Mesenchymal stem cell (in vitro differentiated cells and primary cell): ENCODE results near the gene SNRPE.

ENCODE experiments used
- DNase-seq: peaks from one replicate; pipeline ENCODE4 v3.0.0-alpha.2; 2013
- H2AFZ ChIP-seq: one replicate; pipeline ENCODE4 v1.6.1; 2013; ENCODE audit warnings: low read depth, mild to moderate bottlenecking, control low read depth, inconsistent platforms, low read length, moderate library complexity
- H2AK5ac ChIP-seq: 2 replicates; pipeline ENCODE4 v1.6.1; 2013; ENCODE audit warnings: low read length, moderate library complexity, mild to moderate bottlenecking, inconsistent platforms; ENCODE audit not compliant: severe bottlenecking
- H2BK120ac ChIP-seq: one replicate; pipeline ENCODE4 v1.6.1; 2013; ENCODE audit warnings: low read depth, mild to moderate bottlenecking, inconsistent platforms, low read length, moderate library complexity
- H2BK12ac ChIP-seq, 2 experiments: one replicate each; pipeline ENCODE4 v1.6.1; 2013; ENCODE audit warnings: inconsistent platforms in 2 of 2, low read length in 2 of 2, mild to moderate bottlenecking in 2 of 2, moderate library complexity in 2 of 2, control low read depth in 1 of 2
- H2BK15ac ChIP-seq: one replicate; pipeline ENCODE4 v1.6.1; 2013; ENCODE audit warnings: mild to moderate bottlenecking, low read depth, inconsistent platforms; ENCODE audit not compliant: poor library complexity, severe bottlenecking
- H2BK5ac ChIP-seq: 2 replicates; pipeline ENCODE4 v1.6.1; 2013; ENCODE audit warnings: low read depth, mild to moderate bottlenecking, low read length, control low read depth, inconsistent platforms; ENCODE audit not compliant: poor library complexity, severe bottlenecking
- H3K14ac ChIP-seq, 2 experiments: one replicate each; pipeline ENCODE4 v1.6.1; 2013; ENCODE audit warnings: inconsistent platforms in 2 of 2, low read length in 2 of 2, control low read depth in 1 of 2, mild to moderate bottlenecking in 1 of 2, moderate library complexity in 1 of 2
- H3K18ac ChIP-seq, 2 experiments: one replicate each; pipeline ENCODE4 v1.6.1; 2013; ENCODE audit warnings: inconsistent platforms in 2 of 2, low read length in 2 of 2, control low read depth in 1 of 2, low read depth in 1 of 2, mild to moderate bottlenecking in 1 of 2
- H3K23ac ChIP-seq, 2 experiments: one replicate each; pipeline ENCODE4 v1.6.1; 2013; ENCODE audit warnings: inconsistent platforms in 2 of 2, low read length in 2 of 2, mild to moderate bottlenecking in 2 of 2, moderate library complexity in 2 of 2, control low read depth in 1 of 2
- H3K27ac ChIP-seq: 2 replicates; pipeline ENCODE4 v1.5.1; 2013; ENCODE audit warnings: mild to moderate bottlenecking, moderate library complexity, low read length, control low read depth, inconsistent platforms; ENCODE audit not compliant: poor library complexity, severe bottlenecking
- H3K27me3 ChIP-seq, 2 experiments: 2 replicates each; pipeline versions ENCODE4 v1.6.1 to v1.7.0; 2013; ENCODE audit warnings: low read length in 2 of 2, mild to moderate bottlenecking in 2 of 2, moderate library complexity in 2 of 2, control low read depth in 1 of 2, inconsistent platforms in 1 of 2; ENCODE audit not compliant: control insufficient read depth in 1 of 2, insufficient read depth in 1 of 2
- H3K36me3 ChIP-seq, 2 experiments: 2 replicates each; pipeline versions ENCODE4 v1.6.1 to v1.7.0; 2013; ENCODE audit warnings: low read length in 2 of 2, control low read depth in 1 of 2, inconsistent platforms in 1 of 2, low read depth in 1 of 2, mild to moderate bottlenecking in 1 of 2; ENCODE audit not compliant: insufficient read depth in 2 of 2, control insufficient read depth in 1 of 2
- H3K4ac ChIP-seq, 2 experiments: one replicate each; pipeline ENCODE4 v1.6.1; 2013; ENCODE audit warnings: inconsistent platforms in 2 of 2, low read length in 2 of 2, mild to moderate bottlenecking in 2 of 2, moderate library complexity in 2 of 2, control low read depth in 1 of 2, low read depth in 1 of 2
- H3K4me1 ChIP-seq: 2 replicates; pipeline ENCODE4 v1.6.1; 2013; ENCODE audit warnings: low read depth, low read length, control low read depth; ENCODE audit not compliant: control insufficient read depth, insufficient read depth
- H3K4me2 ChIP-seq: 2 replicates; pipeline ENCODE4 v1.6.1; 2013; ENCODE audit warnings: low read length, mild to moderate bottlenecking, inconsistent platforms; ENCODE audit not compliant: poor library complexity, severe bottlenecking
- H3K4me3 ChIP-seq, 2 experiments: 2 replicates each; pipeline versions ENCODE4 v1.5.1 to v1.7.0; 2013; ENCODE audit warnings: low read length in 2 of 2, mild to moderate bottlenecking in 2 of 2, control low read depth in 1 of 2, low read depth in 1 of 2; ENCODE audit not compliant: insufficient read depth in 1 of 2
- H3K79me1 ChIP-seq: replicated peaks from 2 replicates; pipeline ENCODE4 v1.6.1; 2013; ENCODE audit warnings: mild to moderate bottlenecking, control low read depth, low read length, inconsistent platforms; ENCODE audit not compliant: poor library complexity, severe bottlenecking
- H3K9ac ChIP-seq: 2 replicates; pipeline ENCODE4 v1.7.0; 2013; ENCODE audit warnings: mild to moderate bottlenecking, low read length, moderate library complexity
- H3K9me3 ChIP-seq: 2 replicates; pipeline ENCODE4 v1.7.0; 2013; ENCODE audit warnings: mild to moderate bottlenecking, low read length; ENCODE audit not compliant: control insufficient read depth
- H4K8ac ChIP-seq: one replicate; pipeline ENCODE4 v1.6.1; 2013; ENCODE audit warnings: inconsistent platforms, mild to moderate bottlenecking, low read length, moderate library complexity
- H4K91ac ChIP-seq: one replicate; pipeline ENCODE4 v1.6.1; 2013; ENCODE audit warnings: mild to moderate bottlenecking, low read length, inconsistent platforms
- WGBS: methylation state at CpG from one replicate; pipeline ENCODE4 v1.1.7; 2013; ENCODE audit warnings: mixed read lengths; 5-methylcytosine and 5-hydroxymethylcytosine counted together

SNRPE gene

GRCh38 chr1:203901581-203901980, 40.2 kb downstream of the SNRPE start:
- no peak for DNase-seq
- Histone ChIP-seq H2BK120ac (no peak overlapping the region), H4K8ac (no peak overlapping the region), H3K9me3 (no peaks in the 10 kb centered on the region), H3K4me1 (peaks cover 1% of the 10 kb centered on the region), H2AK5ac (no peak overlapping the region), H2AFZ (no peak overlapping the region), H3K79me1 (no peaks in the 10 kb centered on the region), H3K36me3 (no peaks in the 10 kb centered on the region), H3K27me3 (no peaks in the 10 kb centered on the region), H3K4me2 (no peak overlapping the region), H2BK5ac (no peak overlapping the region), H3K4me3 (no peak overlapping the region), H3K18ac (no peak overlapping the region), H3K9ac (no peak overlapping the region), H3K14ac (no peak overlapping the region), H3K23ac (no peak overlapping the region), H3K27ac (no peak overlapping the region), H3K4ac (no peak overlapping the region), H2BK12ac (no peak overlapping the region), H2BK15ac (no peak overlapping the region), H4K91ac (no peak overlapping the region)
- 97% methylated on average over 11 of the region's 12 CpGs for WGBS

DNA sequence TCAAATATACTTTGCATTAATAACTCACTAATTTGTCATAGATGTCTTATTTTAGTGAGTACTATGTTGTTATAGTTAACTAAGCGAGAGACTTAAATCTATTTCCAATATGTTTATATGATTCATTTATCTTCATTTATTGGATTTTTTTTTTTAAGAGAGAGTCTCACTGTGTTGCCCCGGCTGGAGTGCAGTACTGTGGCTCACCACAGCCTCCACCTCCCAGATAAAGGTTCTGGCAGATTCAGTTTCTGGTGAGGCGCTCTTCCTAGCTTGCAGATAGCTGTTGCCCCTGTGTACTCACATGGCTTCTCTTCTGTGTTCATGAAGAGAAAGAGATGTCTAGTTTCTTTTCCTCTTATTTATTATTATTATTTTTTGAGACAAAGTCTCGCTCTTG, 43.9 kb downstream of the SNRPE start:
- H3K36me3 ChIP-seq, result no peaks in the 10 kb centered on the region
- H4K8ac ChIP-seq, result no peak overlapping the region
- H3K9me3 ChIP-seq, result no peaks in the 10 kb centered on the region
- H2AFZ ChIP-seq, result no peak overlapping the region
- no peak for DNase-seq
- no peak overlapping the region for H3K14ac ChIP-seq
- H2AK5ac ChIP-seq, result no peak overlapping the region
- no peak overlapping the region for H3K4me3 ChIP-seq
- no peak overlapping the region for H3K9ac ChIP-seq
- no peak overlapping the region for H3K4ac ChIP-seq
- no peak overlapping the region for H3K18ac ChIP-seq
- no peaks in the 10 kb centered on the region for H3K79me1 ChIP-seq
- no peaks in the 10 kb centered on the region for H3K27me3 ChIP-seq
- no peak overlapping the region for H2BK15ac ChIP-seq
- H2BK120ac ChIP-seq, result no peak overlapping the region
- peaks cover 1% of the 10 kb centered on the region for H3K4me1 ChIP-seq
- WGBS, result 92% methylated on average over 2 of the region's 4 CpGs
- H2BK12ac ChIP-seq, result no peak overlapping the region
- H2BK5ac ChIP-seq, result no peak overlapping the region
- no peak overlapping the region for H3K4me2 ChIP-seq
- H4K91ac ChIP-seq, result no peak overlapping the region
- H3K27ac ChIP-seq, result no peak overlapping the region
- no peak overlapping the region for H3K23ac ChIP-seq

- no peak overlapping the region for H3K4ac ChIP-seq
- peaks cover 1% of the 10 kb centered on the region for H3K4me1 ChIP-seq
- no peaks in the 10 kb centered on the region for H3K36me3 ChIP-seq
- no peak overlapping the region for H4K91ac ChIP-seq
- DNase-seq, result peak; percentile 87
- no peak overlapping the region for H2BK5ac ChIP-seq
- no peak overlapping the region for H3K18ac ChIP-seq
- no peak overlapping the region for H3K14ac ChIP-seq
- H3K27ac ChIP-seq, result no peak overlapping the region
- no peak overlapping the region for H3K4me2 ChIP-seq
- H3K9me3 ChIP-seq, result no peaks in the 10 kb centered on the region
- H3K79me1 ChIP-seq, result no peaks in the 10 kb centered on the region
- no peak overlapping the region for H2BK15ac ChIP-seq
- H3K9ac ChIP-seq, result peak overlapping the region; percentile 45
- no peak overlapping the region for H3K23ac ChIP-seq
- H2BK12ac ChIP-seq, result no peak overlapping the region
- WGBS, result 0% methylated on average over 2 of the region's 2 CpGs
- H4K8ac ChIP-seq, result no peak overlapping the region
- no peak overlapping the region for H3K4me3 ChIP-seq
- H2BK120ac ChIP-seq, result no peak overlapping the region
- H3K27me3 ChIP-seq, result no peaks in the 10 kb centered on the region
- no peak overlapping the region for H2AK5ac ChIP-seq
- no peak overlapping the region for H2AFZ ChIP-seq
These were observed 45.5 kb downstream of the SNRPE start for GRCh38 chr1:203906932-203907331.

DNA sequence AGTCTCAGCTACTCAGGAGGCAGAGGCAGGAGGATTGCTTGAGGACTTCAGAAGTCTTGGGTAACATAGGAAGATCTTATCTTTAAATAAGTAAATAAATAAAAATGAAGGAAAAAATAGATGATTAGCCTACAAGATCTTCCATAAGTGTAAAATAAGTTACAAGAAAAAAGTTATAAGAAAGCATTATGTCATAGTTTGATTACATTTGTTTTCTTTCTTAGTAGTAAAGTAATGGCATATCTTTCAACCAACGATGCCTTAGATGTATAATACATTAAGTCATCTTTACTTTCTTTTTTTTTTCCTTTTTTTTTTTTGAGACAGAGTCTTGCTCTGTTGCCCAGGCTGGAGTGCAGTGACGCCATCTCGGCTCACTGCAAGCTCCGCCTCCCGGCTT, 46.5 kb downstream of the SNRPE start:
- Histone ChIP-seq H3K79me1 (no peaks in the 10 kb centered on the region), H3K36me3 (no peaks in the 10 kb centered on the region), H2BK5ac (no peak overlapping the region), H3K14ac (no peak overlapping the region), H3K4ac (no peak overlapping the region), H4K91ac (no peak overlapping the region), H3K18ac (no peak overlapping the region), H3K9ac (no peak overlapping the region), H2AK5ac (no peak overlapping the region), H3K4me2 (no peak overlapping the region), H2AFZ (no peak overlapping the region), H3K9me3 (no peaks in the 10 kb centered on the region), H2BK15ac (no peak overlapping the region), H3K27me3 (no peaks in the 10 kb centered on the region), H2BK12ac (no peak overlapping the region), H3K4me1 (peaks cover 1% of the 10 kb centered on the region), H2BK120ac (no peak overlapping the region), H3K4me3 (no peak overlapping the region), H4K8ac (no peak overlapping the region), H3K23ac (no peak overlapping the region), H3K27ac (no peak overlapping the region)
- DNase-seq, result no peak
- 98% methylated on average over 5 of the region's 5 CpGs for WGBS
